ENCODE data around the gene LRMDA. TPM values are rescaled to one million over a fixed set of nuclear protein-coding genes. Genes with fewer than 3 reads are reported as not detected.
A peak's percentile ranks its signal among the peaks of the same experiment; 100 is the strongest.

The LRMDA gene
- total and polyA plus RNA-seq, 2 of the 13 experiments (the other 11 are each of a cell fraction or from before 2014, with no cell fraction given): 13.4 to 22.0 TPM

DNA sequence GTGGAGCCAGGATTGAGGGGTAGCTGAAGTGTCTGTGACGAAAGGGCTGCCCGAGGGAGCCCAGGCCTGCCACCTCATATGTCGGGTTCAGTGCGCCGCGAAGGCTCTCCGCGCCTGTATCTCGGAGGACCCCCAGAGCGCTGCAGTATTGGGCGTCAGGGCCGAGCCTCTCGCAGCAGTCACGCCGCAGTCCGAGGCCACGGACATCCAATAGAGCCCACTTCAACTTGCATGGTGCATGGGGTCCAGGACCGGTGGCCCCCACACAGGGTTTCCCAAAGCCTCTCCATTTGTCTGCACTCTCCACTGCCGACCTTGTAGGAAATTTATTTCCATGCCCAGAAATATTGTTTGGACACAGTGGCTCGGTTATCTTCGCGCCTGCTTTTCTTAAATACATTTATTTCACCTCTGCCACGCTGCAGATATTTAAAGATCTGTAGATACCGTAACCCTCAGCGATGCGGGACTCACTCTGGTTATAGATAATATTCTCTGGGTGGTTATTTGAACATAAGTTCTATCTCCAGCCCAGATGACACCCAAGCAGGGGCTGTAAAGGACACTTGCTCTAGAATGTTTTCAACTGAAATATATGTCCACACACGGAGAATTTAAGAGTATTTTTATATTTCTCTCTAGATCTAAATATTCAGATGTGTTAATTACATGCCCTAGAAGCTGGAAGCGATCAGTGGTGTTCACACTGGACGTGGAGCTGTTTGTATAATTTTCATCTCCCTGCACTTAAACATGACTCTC is 24.8 kb upstream of the LRMDA start:
- Histone ChIP-seq H3K27me3 (ENCODE audit: control insufficient read depth in 1 of 2, insufficient read depth in 2 of 2, low read length in 2 of 2) (no peaks in the 10 kb centered on the region; a peak in 1 of 5 replicates), H3K9ac (ENCODE audit: insufficient read depth, low read depth, low read length) (no peak overlapping the region), H3K79me2 (ENCODE audit: insufficient read depth, low read length) (peaks cover 21% of the 10 kb centered on the region), H3K4me3 (replicated peaks in 1 of 3; ENCODE audit: insufficient read depth in 1 of 3, low read depth in 2 of 3, low read length in 3 of 3) (no peak overlapping the region), H3K36me3 (replicated peaks in 1 of 2; ENCODE audit: control insufficient read depth in 1 of 2, insufficient read depth in 2 of 2, low read length in 2 of 2) (peaks cover 0 to 5% of the 10 kb centered on the region in 2 experiments; a peak in 1 of 5 replicates), H2AFZ (ENCODE audit: low read length) (no peak overlapping the region), H3K4me2 (ENCODE audit: low read depth, low read length) (no peak overlapping the region), H4K20me1 (ENCODE audit: insufficient read depth, low read length) (no peaks in the 10 kb centered on the region), H3K4me1 (ENCODE audit: insufficient read depth, low read length) (peaks cover 20% of the 10 kb centered on the region), H3K9me3 (ENCODE audit: low read length) (no peaks in the 10 kb centered on the region), H3K27ac (ENCODE audit: extremely low read length, insufficient read depth, low read length) (no peak overlapping the region)
- ChIA-PET CTCF (ENCODE audit: low intra/inter-chr PET ratio, low total read pairs) (no interaction called here), POLR2A (interaction anchor here (8.4 kb wide), 1 partner anchor 27 kb away, joined by 219 read pairs; the partner anchor contains the start of gene LRMDA)
- in situ Hi-C loops (cut with HindIII; ENCODE audit: extremely low pct_ligation_motif_present, low pct_unique_long_range_greater_than_20kb) (no loop called here), intact Hi-C loops (cut with micrococcal nuclease; ENCODE audit: unreplicated experiment) (loop anchor here (5.0 to 10.0 kb wide), 3 partner anchors 198 to 1141 kb away; no protein-coding TSS in a partner anchor)
- no TSS peak for BruUV-seq (replicated peaks)
- WGBS (ENCODE audit: low lambda C conversion rate): 95% methylated on average over 19 of the region's 29 CpGs
- ATAC-seq (no peak), FAIRE-seq (no peak), DNase-seq (ENCODE audit: low spot score) (no peak)
- TF ChIP-seq, protein P1, sequence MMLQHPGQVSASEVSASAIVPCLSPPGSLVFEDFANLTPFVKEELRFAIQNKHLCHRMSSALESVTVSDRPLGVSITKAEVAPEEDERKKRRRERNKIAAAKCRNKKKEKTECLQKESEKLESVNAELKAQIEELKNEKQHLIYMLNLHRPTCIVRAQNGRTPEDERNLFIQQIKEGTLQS (CRISPR knock-in tag; IDR thresholded peaks at IDR 0.05): no peak
- TF ChIP-seq, protein P2, sequence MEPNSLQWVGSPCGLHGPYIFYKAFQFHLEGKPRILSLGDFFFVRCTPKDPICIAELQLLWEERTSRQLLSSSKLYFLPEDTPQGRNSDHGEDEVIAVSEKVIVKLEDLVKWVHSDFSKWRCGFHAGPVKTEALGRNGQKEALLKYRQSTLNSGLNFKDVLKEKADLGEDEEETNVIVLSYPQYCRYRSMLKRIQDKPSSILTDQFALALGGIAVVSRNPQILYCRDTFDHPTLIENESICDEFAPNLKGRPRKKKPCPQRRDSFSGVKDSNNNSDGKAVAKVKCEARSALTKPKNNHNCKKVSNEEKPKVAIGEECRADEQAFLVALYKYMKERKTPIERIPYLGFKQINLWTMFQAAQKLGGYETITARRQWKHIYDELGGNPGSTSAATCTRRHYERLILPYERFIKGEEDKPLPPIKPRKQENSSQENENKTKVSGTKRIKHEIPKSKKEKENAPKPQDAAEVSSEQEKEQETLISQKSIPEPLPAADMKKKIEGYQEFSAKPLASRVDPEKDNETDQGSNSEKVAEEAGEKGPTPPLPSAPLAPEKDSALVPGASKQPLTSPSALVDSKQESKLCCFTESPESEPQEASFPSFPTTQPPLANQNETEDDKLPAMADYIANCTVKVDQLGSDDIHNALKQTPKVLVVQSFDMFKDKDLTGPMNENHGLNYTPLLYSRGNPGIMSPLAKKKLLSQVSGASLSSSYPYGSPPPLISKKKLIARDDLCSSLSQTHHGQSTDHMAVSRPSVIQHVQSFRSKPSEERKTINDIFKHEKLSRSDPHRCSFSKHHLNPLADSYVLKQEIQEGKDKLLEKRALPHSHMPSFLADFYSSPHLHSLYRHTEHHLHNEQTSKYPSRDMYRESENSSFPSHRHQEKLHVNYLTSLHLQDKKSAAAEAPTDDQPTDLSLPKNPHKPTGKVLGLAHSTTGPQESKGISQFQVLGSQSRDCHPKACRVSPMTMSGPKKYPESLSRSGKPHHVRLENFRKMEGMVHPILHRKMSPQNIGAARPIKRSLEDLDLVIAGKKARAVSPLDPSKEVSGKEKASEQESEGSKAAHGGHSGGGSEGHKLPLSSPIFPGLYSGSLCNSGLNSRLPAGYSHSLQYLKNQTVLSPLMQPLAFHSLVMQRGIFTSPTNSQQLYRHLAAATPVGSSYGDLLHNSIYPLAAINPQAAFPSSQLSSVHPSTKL (CRISPR knock-in tag; IDR thresholded peaks at IDR 0.05): no peak
- peak; percentile 61; the same call in 1 of the 2 replicates for TF ChIP-seq RBFOX2 (IDR thresholded peaks at IDR 0.05; ENCODE audit: low read depth, low read length)
- no peak for TF ChIP-seq KLF13 (CRISPR knock-in tag; IDR thresholded peaks at IDR 0.05)
- TF ChIP-seq AGO2 (optimal IDR thresholded peaks at IDR 0.05; ENCODE audit: low read depth, low read length): peak; percentile 88
- TF ChIP-seq ARID2 (CRISPR knock-in tag; IDR thresholded peaks at IDR 0.05; ENCODE audit: borderline replicate concordance): no peak

All from HepG2 (cell line).